ENCODE measurements around the gene NDUFB7. TPM values are rescaled to one million over a fixed set of nuclear protein-coding genes. Genes with fewer than 3 reads are reported as not detected.

NDUFB7 gene
- total and polyA plus RNA-seq, 11 donors, result 290 to 1,747 (median 432) TPM

- H3K27ac ChIP-seq, result peak overlapping the region; percentile 72 to 97 (median 92)
- TF ChIP-seq CTCF (IDR thresholded peaks at IDR 0.05) (peak in 1 of 12 donors; percentile 11), POLR2A (IDR thresholded peaks at IDR 0.05) (no peak)
- H3K4me1 ChIP-seq, result peaks cover 0 to 70% (median 45%) of the 10 kb centered on the region in 12 donors
- DNase-seq, result peak; percentile 64 to 85 (median 76)
- no peaks in the 10 kb centered on the region for H3K9me3 ChIP-seq
- H3K27me3 ChIP-seq, result no peaks in the 10 kb centered on the region
- H3K36me3 ChIP-seq, result peaks cover 0 to 10% (median 2%) of the 10 kb centered on the region in 9 donors
- peak overlapping the region in 9 of 12 donors; percentile 5 to 37 (median 27) for H3K4me3 ChIP-seq
- WGBS, 4 donors, result 32 to 44% (median 37%) methylated on average over 24 to 28 of the region's 28 CpGs
- ATAC-seq, result peak; percentile 48 to 77 (median 64)
- intact Hi-C loops (cut with DNase I), result no loop called here
These were observed 11.7 kb downstream of the NDUFB7 start for GRCh38 chr19:14559916-14560775.

GRCh38 chr19:14558370-14559066 lies 13.3 kb downstream of the NDUFB7 start:
- DNase-seq (peak in 1 of 5 donors; percentile 53), ATAC-seq (no peak)
- 68 to 82% (median 72%) methylated on average over 16 to 23 of the region's 23 CpGs for WGBS, 4 donors
- intact Hi-C loops (cut with DNase I), result no loop called here
- H3K27ac ChIP-seq, result peak overlapping the region in 8 of 12 donors; percentile 24 to 97 (median 90)
- peak overlapping the region in 1 of 12 donors; percentile 37 for H3K4me3 ChIP-seq
- no peaks in the 10 kb centered on the region for H3K9me3 ChIP-seq
- peaks cover 0 to 83% (median 47%) of the 10 kb centered on the region in 12 donors for H3K4me1 ChIP-seq
- H3K36me3 ChIP-seq, result peaks cover 0 to 7% (median 0%) of the 10 kb centered on the region in 9 donors
- H3K27me3 ChIP-seq, result no peaks in the 10 kb centered on the region
- TF ChIP-seq CTCF (IDR thresholded peaks at IDR 0.05), result no peak

- DNase-seq, result peak; percentile 75 to 90 (median 83)
- peaks cover 0 to 79% (median 37%) of the 10 kb centered on the region in 12 donors for H3K4me1 ChIP-seq
- H3K27ac ChIP-seq, result peak overlapping the region in 6 of 12 donors; percentile 1 to 60 (median 8)
- 9 to 20% (median 11%) methylated on average over 7 to 18 of the region's 18 CpGs for WGBS, 4 donors
- intact Hi-C loops (cut with DNase I), result no loop called here
- no peaks in the 10 kb centered on the region for H3K27me3 ChIP-seq
- TF ChIP-seq POLR2A (IDR thresholded peaks at IDR 0.05) (no peak), CTCF (IDR thresholded peaks at IDR 0.05) (peak; percentile 92 to 99 (median 97))
- peak overlapping the region in 7 of 12 donors; percentile 5 to 41 (median 15) for H3K4me3 ChIP-seq
- peak; percentile 9 to 60 (median 58) for ATAC-seq
- no peaks in the 10 kb centered on the region for H3K9me3 ChIP-seq
- H3K36me3 ChIP-seq, result peaks cover 0 to 10% (median 0%) of the 10 kb centered on the region in 9 donors
These were observed 15.1 kb downstream of the NDUFB7 start for GRCh38 chr19:14556662-14557188.

All from heart left ventricle (tissue), 16 donors.